Chondrocyte (in vitro differentiated cells): ENCODE results near the gene PITPNM3. TPM values are rescaled to one million over a fixed set of nuclear protein-coding genes. Genes with fewer than 3 reads are reported as not detected.
A peak's percentile ranks its signal among the peaks of the same experiment; 100 is the strongest.

Source experiments
- DNase-seq: peaks from one replicate; pipeline ENCODE4 v3.0.0; 2021; ENCODE audit warnings: mixed read lengths, low spot score
- H3K27ac Mint-ChIP-seq: one replicate; pipeline ENCODE4 v1.8.0; 2021; ENCODE audit warnings: mild to moderate bottlenecking, moderate library complexity, mixed read lengths; ENCODE audit not compliant: unreplicated experiment
- H3K27me3 Mint-ChIP-seq: 2 replicates; pipeline ENCODE4 v1.8.0; 2021; ENCODE audit warnings: low read depth, mixed read lengths
- H3K36me3 Mint-ChIP-seq: 2 replicates; pipeline ENCODE4 v1.8.0; 2021; ENCODE audit warnings: low read depth, mixed read lengths
- H3K4me1 Mint-ChIP-seq: 2 replicates; pipeline ENCODE4 v1.8.0; 2021; ENCODE audit warnings: low read depth, mild to moderate bottlenecking, mixed read lengths
- H3K4me3 Mint-ChIP-seq: one replicate; pipeline ENCODE4 v1.8.0; 2021; ENCODE audit warnings: mild to moderate bottlenecking, moderate library complexity, mixed read lengths; ENCODE audit not compliant: unreplicated experiment
- H3K9me3 Mint-ChIP-seq: 2 replicates; pipeline ENCODE4 v1.8.0; 2021; ENCODE audit warnings: low read depth, mixed read lengths
- total RNA-seq: library from RNA; stranded (reverse); gene quantifications from 3 replicates; pipeline ENCODE4 v1.2.1, GENCODE V29; 2021
- TF ChIP-seq, protein P1 (sequence below): fragments of 200-600 bp; sonication (generic); IDR thresholded peaks from 2 replicates; pipeline ENCODE4 v1.5.0; 2021; ENCODE audit warnings: antibody characterized with exemption, mild to moderate bottlenecking, moderate library complexity

Gene PITPNM3
- total RNA-seq, 1 donor from 2014 or later = 5.7 TPM

DNA sequence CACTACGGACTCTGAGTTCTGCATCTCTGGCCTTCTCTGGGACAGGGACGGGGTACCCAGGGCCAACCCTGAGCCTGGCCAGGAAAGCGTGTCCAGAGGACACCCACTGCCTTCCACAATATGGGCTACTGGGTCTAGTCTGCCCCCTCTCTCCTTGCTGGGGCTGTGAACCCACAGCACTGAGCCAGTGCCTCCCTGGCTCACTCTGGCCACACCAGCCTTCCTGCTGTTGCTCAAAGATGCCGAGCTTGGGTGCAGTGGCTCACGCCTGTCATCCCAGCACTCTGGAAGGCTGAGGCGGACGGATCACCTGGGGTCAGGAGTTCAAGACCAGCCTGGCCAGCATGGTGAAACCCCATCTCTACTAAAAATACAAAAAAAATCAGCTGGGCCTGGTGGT, 24.8 kb downstream of the PITPNM3 start:
- no peaks in the 10 kb centered on the region for H3K36me3 Mint-ChIP-seq
- H3K4me3 Mint-ChIP-seq = no peak overlapping the region
- peaks cover 6% of the 10 kb centered on the region for H3K4me1 Mint-ChIP-seq
- TF ChIP-seq, protein P1, sequence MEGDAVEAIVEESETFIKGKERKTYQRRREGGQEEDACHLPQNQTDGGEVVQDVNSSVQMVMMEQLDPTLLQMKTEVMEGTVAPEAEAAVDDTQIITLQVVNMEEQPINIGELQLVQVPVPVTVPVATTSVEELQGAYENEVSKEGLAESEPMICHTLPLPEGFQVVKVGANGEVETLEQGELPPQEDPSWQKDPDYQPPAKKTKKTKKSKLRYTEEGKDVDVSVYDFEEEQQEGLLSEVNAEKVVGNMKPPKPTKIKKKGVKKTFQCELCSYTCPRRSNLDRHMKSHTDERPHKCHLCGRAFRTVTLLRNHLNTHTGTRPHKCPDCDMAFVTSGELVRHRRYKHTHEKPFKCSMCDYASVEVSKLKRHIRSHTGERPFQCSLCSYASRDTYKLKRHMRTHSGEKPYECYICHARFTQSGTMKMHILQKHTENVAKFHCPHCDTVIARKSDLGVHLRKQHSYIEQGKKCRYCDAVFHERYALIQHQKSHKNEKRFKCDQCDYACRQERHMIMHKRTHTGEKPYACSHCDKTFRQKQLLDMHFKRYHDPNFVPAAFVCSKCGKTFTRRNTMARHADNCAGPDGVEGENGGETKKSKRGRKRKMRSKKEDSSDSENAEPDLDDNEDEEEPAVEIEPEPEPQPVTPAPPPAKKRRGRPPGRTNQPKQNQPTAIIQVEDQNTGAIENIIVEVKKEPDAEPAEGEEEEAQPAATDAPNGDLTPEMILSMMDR = no peak
- no peak overlapping the region for H3K27ac Mint-ChIP-seq
- no peaks in the 10 kb centered on the region for H3K9me3 Mint-ChIP-seq
- peak; percentile 43 for DNase-seq
- H3K27me3 Mint-ChIP-seq = peaks cover 7% of the 10 kb centered on the region

DNA sequence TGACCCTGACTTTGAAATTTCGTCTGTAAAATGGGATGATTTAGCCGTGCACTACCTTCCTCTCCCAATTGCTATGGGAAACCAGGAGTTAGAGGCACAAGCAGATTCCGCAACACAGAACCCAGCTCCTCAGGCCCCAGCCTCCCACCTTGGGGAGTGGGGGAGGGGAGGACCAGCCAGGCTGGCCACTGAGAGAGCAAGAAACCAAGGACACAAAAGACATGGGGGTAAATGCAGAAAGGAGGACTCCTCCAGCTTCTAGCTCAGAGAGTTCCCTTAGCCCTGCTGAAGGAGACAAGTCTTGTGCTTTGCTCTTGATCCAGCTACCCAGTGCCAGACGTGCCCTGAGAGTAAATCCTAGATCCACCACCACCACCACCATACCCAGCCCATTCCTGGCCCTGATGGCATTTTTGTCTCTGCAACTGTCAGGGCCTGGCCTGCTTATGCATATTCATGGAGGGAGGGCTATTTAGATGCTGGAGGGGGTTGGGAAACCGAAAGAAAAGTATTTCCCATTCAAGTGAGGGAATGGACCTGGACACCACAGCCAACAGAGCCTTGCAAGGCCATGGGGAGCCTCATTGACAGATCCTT, 25.9 kb downstream of the PITPNM3 start:
- DNase-seq = peak; percentile 22
- no peaks in the 10 kb centered on the region for H3K9me3 Mint-ChIP-seq
- H3K27me3 Mint-ChIP-seq = peaks cover 7% of the 10 kb centered on the region
- H3K36me3 Mint-ChIP-seq = no peaks in the 10 kb centered on the region
- H3K27ac Mint-ChIP-seq = no peak overlapping the region
- no peak overlapping the region for H3K4me3 Mint-ChIP-seq
- peaks cover 6% of the 10 kb centered on the region for H3K4me1 Mint-ChIP-seq
- TF ChIP-seq, protein P1 = no peak

GRCh38 chr17:6528557-6528956, 27.8 kb downstream of the PITPNM3 start:
- Mint-ChIP-seq H3K9me3 (no peaks in the 10 kb centered on the region), H3K4me3 (no peak overlapping the region), H3K27ac (no peak overlapping the region), H3K27me3 (peaks cover 7% of the 10 kb centered on the region), H3K4me1 (peaks cover 6% of the 10 kb centered on the region), H3K36me3 (peaks cover 2% of the 10 kb centered on the region)
- peak; percentile 24 for DNase-seq
- TF ChIP-seq, protein P1 = no peak

GRCh38 chr17:6526362-6527152, 29.8 kb downstream of the PITPNM3 start:
- Mint-ChIP-seq H3K9me3 (no peaks in the 10 kb centered on the region), H3K4me1 (peaks cover 7% of the 10 kb centered on the region), H3K27ac (no peak overlapping the region), H3K27me3 (peaks cover 6% of the 10 kb centered on the region), H3K36me3 (peaks cover 2% of the 10 kb centered on the region), H3K4me3 (no peak overlapping the region)
- TF ChIP-seq, protein P1 = no peak
- no peak for DNase-seq

DNA sequence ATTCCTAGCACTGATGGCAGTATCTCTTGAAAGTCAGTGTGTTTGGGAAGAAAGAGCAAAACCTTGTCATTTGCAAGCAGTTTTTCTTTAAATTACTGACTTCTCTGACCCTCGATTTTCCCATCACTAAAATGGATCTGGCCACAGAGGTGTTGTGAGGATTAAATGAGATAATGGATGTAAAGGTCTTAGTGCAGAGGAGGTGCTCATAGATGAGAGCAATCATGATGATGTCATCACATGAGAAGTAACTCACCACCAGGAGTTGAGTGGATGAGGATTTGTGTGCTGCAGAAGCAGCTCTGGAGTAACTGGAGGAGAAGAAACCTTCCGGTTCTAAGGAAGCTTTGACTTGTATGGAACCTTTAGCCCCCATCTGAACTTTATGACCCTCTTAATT, 30.6 kb downstream of the PITPNM3 start:
- H3K4me1 Mint-ChIP-seq = peaks cover 7% of the 10 kb centered on the region
- no peak for DNase-seq
- H3K36me3 Mint-ChIP-seq = peaks cover 2% of the 10 kb centered on the region
- no peak overlapping the region for H3K4me3 Mint-ChIP-seq
- H3K27me3 Mint-ChIP-seq = peaks cover 6% of the 10 kb centered on the region
- TF ChIP-seq, protein P1 = no peak
- H3K27ac Mint-ChIP-seq = no peak overlapping the region
- no peaks in the 10 kb centered on the region for H3K9me3 Mint-ChIP-seq
